ENCODE results near the gene PPP1R15A. TPM values are rescaled to one million over a fixed set of nuclear protein-coding genes. Genes with fewer than 3 reads are reported as not detected.
"Not testable (repeated sequence)": the region's sequence is repeated elsewhere in the genome, so short reads cannot be mapped to it uniquely, and the experiment has no call there.

PPP1R15A gene
- total RNA-seq, 4 donors from 2014 or later: 19.3 to 41.6 (median 33.3) TPM

GRCh38 chr19:48905664-48906063 is 33.4 kb downstream of the PPP1R15A start:
- Histone ChIP-seq H3K27me3 (no peaks in the 10 kb centered on the region), H3K27ac (no peak overlapping the region), H3K4me3 (no peak overlapping the region), H3K36me3 (peaks cover 3 to 85% (median 26%) of the 10 kb centered on the region in 3 donors), H3K9me3 (no peaks in the 10 kb centered on the region), H3K4me1 (peaks cover 10 to 26% (median 20%) of the 10 kb centered on the region in 3 donors)
- 94 to 95% methylated on average over 3 to 7 of the region's 14 CpGs for WGBS, 2 donors
- DNase-seq: no peak
- no peak for TF ChIP-seq CTCF (IDR thresholded peaks at IDR 0.05)
- no peak for TF ChIP-seq POLR2A (IDR thresholded peaks at IDR 0.05)
- intact Hi-C loops (cut with DNase I): no loop called here

- TF ChIP-seq POLR2A (IDR thresholded peaks at IDR 0.05) (no peak), CTCF (IDR thresholded peaks at IDR 0.05) (no peak)
- peaks cover 3 to 92% (median 32%) of the 10 kb centered on the region in 3 donors for H3K36me3 ChIP-seq
- intact Hi-C loops (cut with DNase I): no loop called here
- H3K27ac ChIP-seq: no peak overlapping the region
- no peak overlapping the region for H3K4me3 ChIP-seq
- H3K27me3 ChIP-seq: no peaks in the 10 kb centered on the region
- DNase-seq: no peak
- 93 to 95% methylated on average over 6 to 10 of the region's 10 CpGs for WGBS, 2 donors
- peaks cover 8 to 19% (median 14%) of the 10 kb centered on the region in 3 donors for H3K4me1 ChIP-seq
- no peaks in the 10 kb centered on the region for H3K9me3 ChIP-seq
Measured at GRCh38 chr19:48906324-48906723, 34.1 kb downstream of the PPP1R15A start.

- WGBS, 2 donors: 85 to 91% methylated on average over 13 to 14 of the region's 14 CpGs
- intact Hi-C loops (cut with DNase I): no loop called here
- Histone ChIP-seq H3K4me3 (no peak overlapping the region), H3K4me1 (peaks cover 0 to 6% (median 3%) of the 10 kb centered on the region in 3 donors), H3K27ac (peak overlapping the region in 3 of 4 donors; percentile 42 to 76 (median 60)), H3K36me3 (peaks cover 3 to 94% (median 44%) of the 10 kb centered on the region in 3 donors), H3K9me3 (no peaks in the 10 kb centered on the region), H3K27me3 (no peaks in the 10 kb centered on the region)
- TF ChIP-seq POLR2A (IDR thresholded peaks at IDR 0.05) (no peak), CTCF (IDR thresholded peaks at IDR 0.05) (no peak)
- DNase-seq: no peak
Measured at GRCh38 chr19:48907671-48908070, 35.5 kb downstream of the PPP1R15A start.

GRCh38 chr19:48909424-48910077 is 37.3 kb downstream of the PPP1R15A start:
- DNase-seq; H3K4me1 ChIP-seq; H3K9me3 ChIP-seq; H3K4me3 ChIP-seq; H3K27me3 ChIP-seq; intact Hi-C loops (cut with DNase I): not testable (repeated sequence)
- H3K27ac ChIP-seq: peak overlapping the region in 3 of 4 donors; percentile 7 to 57 (median 52)
- H3K36me3 ChIP-seq: peaks cover 11 to 100% (median 62%) of the 10 kb centered on the region in 3 donors
- WGBS, 2 donors: 87 to 88% methylated on average over 11 of the region's 11 CpGs

GRCh38 chr19:48910803-48911202 is 38.6 kb downstream of the PPP1R15A start:
- Histone ChIP-seq H3K36me3 (peaks cover 10 to 100% (median 58%) of the 10 kb centered on the region in 3 donors), H3K27me3 (no peaks in the 10 kb centered on the region), H3K9me3 (no peaks in the 10 kb centered on the region), H3K27ac (no peak overlapping the region), H3K4me1 (no peaks in the 10 kb centered on the region), H3K4me3 (no peak overlapping the region)
- TF ChIP-seq POLR2A (IDR thresholded peaks at IDR 0.05) (no peak), CTCF (IDR thresholded peaks at IDR 0.05) (no peak)
- no peak for DNase-seq
- WGBS, 2 donors: 69 to 84% methylated on average over 2 of the region's 2 CpGs
- intact Hi-C loops (cut with DNase I): no loop called here
